ENCODE results near the gene GRB10. TPM values are rescaled to one million over a fixed set of nuclear protein-coding genes. Genes with fewer than 3 reads are reported as not detected.
"Not testable (repeated sequence)": the region's sequence is repeated elsewhere in the genome, so short reads cannot be mapped to it uniquely, and the experiment has no call there.

The GRB10 gene
- total RNA-seq, 1 experiment from 2014 or later: 68.2 TPM

DNA sequence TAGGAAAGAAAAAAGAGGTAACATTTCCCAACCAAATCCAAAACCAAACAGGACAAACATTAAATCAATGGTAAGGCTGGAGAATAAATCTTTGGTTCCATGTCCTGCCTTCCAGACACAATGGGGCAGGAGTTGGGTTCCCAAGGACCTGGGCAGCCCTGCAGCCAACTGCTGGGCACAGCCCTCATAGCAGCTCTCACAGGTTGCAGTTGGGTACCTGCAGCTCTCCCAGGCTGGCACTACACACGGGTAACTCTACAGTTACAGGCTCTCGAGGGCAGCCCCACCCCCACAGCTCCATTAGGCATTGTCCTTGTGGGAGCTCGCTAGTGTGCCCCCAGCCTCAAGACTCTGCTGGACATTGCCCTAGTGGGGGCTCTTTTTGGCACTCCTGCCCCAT lies 7.5 kb downstream of the GRB10 start:
- POLR2A ChIA-PET: no interaction called here
- DNase-seq (ENCODE audit: unreplicated experiment): no peak
- no peak overlapping the region for H3K27ac Mint-ChIP-seq (ENCODE audit: low read depth, unreplicated experiment)
- CTCF ChIA-PET: interaction anchor here (0.6 kb wide), 3 partner anchors 26 to 553 kb away, joined by 3 to 5 read pairs (median 4); no protein-coding TSS in a partner anchor
- TF ChIP-seq, protein P1, sequence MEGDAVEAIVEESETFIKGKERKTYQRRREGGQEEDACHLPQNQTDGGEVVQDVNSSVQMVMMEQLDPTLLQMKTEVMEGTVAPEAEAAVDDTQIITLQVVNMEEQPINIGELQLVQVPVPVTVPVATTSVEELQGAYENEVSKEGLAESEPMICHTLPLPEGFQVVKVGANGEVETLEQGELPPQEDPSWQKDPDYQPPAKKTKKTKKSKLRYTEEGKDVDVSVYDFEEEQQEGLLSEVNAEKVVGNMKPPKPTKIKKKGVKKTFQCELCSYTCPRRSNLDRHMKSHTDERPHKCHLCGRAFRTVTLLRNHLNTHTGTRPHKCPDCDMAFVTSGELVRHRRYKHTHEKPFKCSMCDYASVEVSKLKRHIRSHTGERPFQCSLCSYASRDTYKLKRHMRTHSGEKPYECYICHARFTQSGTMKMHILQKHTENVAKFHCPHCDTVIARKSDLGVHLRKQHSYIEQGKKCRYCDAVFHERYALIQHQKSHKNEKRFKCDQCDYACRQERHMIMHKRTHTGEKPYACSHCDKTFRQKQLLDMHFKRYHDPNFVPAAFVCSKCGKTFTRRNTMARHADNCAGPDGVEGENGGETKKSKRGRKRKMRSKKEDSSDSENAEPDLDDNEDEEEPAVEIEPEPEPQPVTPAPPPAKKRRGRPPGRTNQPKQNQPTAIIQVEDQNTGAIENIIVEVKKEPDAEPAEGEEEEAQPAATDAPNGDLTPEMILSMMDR (IDR thresholded peaks at IDR 0.05; ENCODE audit: unreplicated experiment): no peak
- intact Hi-C loops (cut with micrococcal nuclease): no loop called here
- no peaks in the 10 kb centered on the region for H3K9me3 Mint-ChIP-seq (ENCODE audit: unreplicated experiment)
- no peak overlapping the region for H3K4me3 Mint-ChIP-seq (ENCODE audit: unreplicated experiment)
- BruUV-seq (replicated peaks): no TSS peak
- H3K27me3 Mint-ChIP-seq (ENCODE audit: insufficient read depth, unreplicated experiment): no peaks in the 10 kb centered on the region
- H3K4me1 Mint-ChIP-seq (ENCODE audit: insufficient read depth, unreplicated experiment): no peaks in the 10 kb centered on the region
- H3K36me3 Mint-ChIP-seq (ENCODE audit: insufficient read depth, unreplicated experiment): peaks cover 4% of the 10 kb centered on the region

DNA sequence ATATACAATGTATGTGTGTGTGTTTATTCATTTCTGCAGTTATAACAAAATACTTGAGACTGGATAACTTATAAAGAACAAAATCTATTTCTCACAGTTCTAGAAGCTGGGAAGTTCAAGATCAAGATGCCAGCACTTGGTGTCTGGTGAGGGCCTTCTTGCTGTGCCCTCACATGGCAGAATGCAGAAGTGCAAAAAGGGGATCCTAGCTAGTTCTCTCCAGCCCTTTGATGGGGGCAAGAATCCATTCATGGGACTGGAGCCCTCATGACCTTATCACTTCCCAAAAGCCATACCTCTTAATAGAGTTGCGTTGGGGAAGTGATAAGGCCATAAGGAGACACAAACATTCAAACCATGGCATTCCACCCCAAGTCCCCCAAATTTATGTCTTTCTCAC lies 8.4 kb downstream of the GRB10 start:
- intact Hi-C loops (cut with micrococcal nuclease): no loop called here
- H3K4me3 Mint-ChIP-seq (ENCODE audit: unreplicated experiment): no peak overlapping the region
- peaks cover 4% of the 10 kb centered on the region for H3K36me3 Mint-ChIP-seq (ENCODE audit: insufficient read depth, unreplicated experiment)
- TF ChIP-seq, protein P1 (IDR thresholded peaks at IDR 0.05; ENCODE audit: unreplicated experiment): no peak
- DNase-seq (ENCODE audit: unreplicated experiment): no peak
- ChIA-PET POLR2A (interaction anchor here (0.5 kb wide), 1 partner anchor 387 kb away, joined by 3 read pairs; no protein-coding TSS in a partner anchor), CTCF (interaction anchor here (1.1 to 1.4 kb wide), 2 partner anchors 10 to 206 kb away, joined by 3 to 4 read pairs; no protein-coding TSS in a partner anchor)
- H3K27ac Mint-ChIP-seq (ENCODE audit: low read depth, unreplicated experiment): no peak overlapping the region
- no TSS peak for BruUV-seq (replicated peaks)
- H3K9me3 Mint-ChIP-seq (ENCODE audit: unreplicated experiment): no peaks in the 10 kb centered on the region
- no peaks in the 10 kb centered on the region for H3K27me3 Mint-ChIP-seq (ENCODE audit: insufficient read depth, unreplicated experiment)
- no peaks in the 10 kb centered on the region for H3K4me1 Mint-ChIP-seq (ENCODE audit: insufficient read depth, unreplicated experiment)

DNA sequence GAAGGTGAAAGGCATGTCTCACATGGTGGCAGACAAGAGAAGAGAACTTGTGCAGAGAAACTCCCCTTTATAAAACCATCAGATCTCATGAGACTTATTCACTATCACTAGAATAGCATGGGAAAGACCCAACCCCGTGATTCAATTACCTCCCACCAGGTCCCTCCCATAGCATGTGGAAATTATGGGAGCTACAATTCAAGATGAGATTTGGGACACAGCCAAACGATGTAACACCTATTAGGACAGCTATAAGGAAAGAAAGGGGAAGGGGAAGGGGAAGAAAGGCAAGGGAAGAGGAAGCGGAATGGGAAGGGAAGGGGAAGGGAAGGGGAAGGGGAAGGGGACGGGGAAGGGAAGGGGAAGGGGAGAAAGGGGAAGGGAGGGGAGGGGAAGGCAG lies 9.6 kb downstream of the GRB10 start:
- H3K4me3 Mint-ChIP-seq (ENCODE audit: unreplicated experiment); H3K27ac Mint-ChIP-seq (ENCODE audit: low read depth, unreplicated experiment); H3K27me3 Mint-ChIP-seq (ENCODE audit: insufficient read depth, unreplicated experiment); intact Hi-C loops (cut with micrococcal nuclease); DNase-seq (ENCODE audit: unreplicated experiment); BruUV-seq (replicated peaks); H3K4me1 Mint-ChIP-seq (ENCODE audit: insufficient read depth, unreplicated experiment); CTCF ChIA-PET; H3K9me3 Mint-ChIP-seq (ENCODE audit: unreplicated experiment); POLR2A ChIA-PET: not testable (repeated sequence)
- peaks cover 10% of the 10 kb centered on the region for H3K36me3 Mint-ChIP-seq (ENCODE audit: insufficient read depth, unreplicated experiment)

DNA sequence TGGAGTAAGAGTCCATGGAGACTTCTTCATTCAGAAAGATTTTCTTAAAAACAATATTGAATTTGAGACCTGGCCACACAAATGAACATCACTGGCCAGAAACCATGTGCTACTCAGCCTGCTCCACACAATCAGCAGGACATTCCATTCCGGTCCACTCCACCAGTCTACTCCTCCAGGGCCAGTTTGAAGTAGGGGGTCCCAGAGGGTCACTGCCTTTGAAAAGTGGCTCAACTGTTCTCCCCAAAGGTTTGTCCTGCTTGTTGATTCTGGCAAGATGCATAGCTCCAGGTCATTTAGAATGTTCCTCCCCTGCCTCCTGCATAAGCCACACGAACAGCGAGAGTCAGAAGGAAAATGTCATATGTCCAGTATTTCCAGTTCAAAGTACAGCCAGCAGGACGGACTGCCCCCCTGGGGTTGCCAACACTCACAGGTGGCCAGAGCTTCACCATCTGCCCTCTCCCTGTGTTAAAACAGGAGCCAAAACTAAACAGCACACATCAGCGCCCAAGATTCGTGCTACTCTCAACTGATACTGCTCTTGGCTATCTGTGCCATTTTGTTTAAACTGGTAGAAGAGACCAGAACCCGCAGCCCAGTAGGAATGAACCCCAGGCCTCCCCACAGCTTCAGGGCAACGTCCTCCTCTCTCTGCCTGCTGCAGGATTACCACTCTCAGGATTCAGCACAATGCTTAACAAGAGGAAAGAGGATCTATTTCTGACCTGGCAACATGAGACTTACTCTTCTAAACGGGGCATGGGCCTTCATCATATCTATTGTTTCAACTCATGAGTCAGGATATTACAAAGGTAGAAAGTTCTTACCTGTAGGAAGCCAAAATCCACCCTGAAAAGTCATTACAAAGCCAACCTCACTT lies 11.3 kb downstream of the GRB10 start:
- H3K4me3 Mint-ChIP-seq (ENCODE audit: unreplicated experiment): no peak overlapping the region
- no peak for DNase-seq (ENCODE audit: unreplicated experiment)
- ChIA-PET POLR2A (interaction anchor here (1.2 kb wide), 1 partner anchor 14 kb away, joined by 3 read pairs; no protein-coding TSS in a partner anchor), CTCF (interaction anchor here (1.3 kb wide), 1 partner anchor 390 kb away, joined by 4 read pairs; no protein-coding TSS in a partner anchor)
- H3K4me1 Mint-ChIP-seq (ENCODE audit: insufficient read depth, unreplicated experiment): peaks cover 6% of the 10 kb centered on the region
- no peaks in the 10 kb centered on the region for H3K27me3 Mint-ChIP-seq (ENCODE audit: insufficient read depth, unreplicated experiment)
- TF ChIP-seq, protein P1 (IDR thresholded peaks at IDR 0.05; ENCODE audit: unreplicated experiment): no peak
- intact Hi-C loops (cut with micrococcal nuclease): no loop called here
- H3K36me3 Mint-ChIP-seq (ENCODE audit: insufficient read depth, unreplicated experiment): peaks cover 10% of the 10 kb centered on the region
- no peak overlapping the region for H3K27ac Mint-ChIP-seq (ENCODE audit: low read depth, unreplicated experiment)
- BruUV-seq (replicated peaks): no TSS peak
- H3K9me3 Mint-ChIP-seq (ENCODE audit: unreplicated experiment): no peaks in the 10 kb centered on the region
